HepG2 (cell line): ENCODE data around the gene PTGIS. TPM values are rescaled to one million over a fixed set of nuclear protein-coding genes. Genes with fewer than 3 reads are reported as not detected.

ENCODE experiments used
- NR2F6 ChIP-seq, 2 experiments: IDR thresholded peaks; 2 replicates each; pipeline ENCODE4 v1.6.1; 2016; ENCODE audit warnings: antibody characterized with exemption in 1 of 2, mild to moderate bottlenecking in 1 of 2
- ZMYM2 ChIP-seq: sonication (generic); formaldehyde crosslinking; IDR thresholded peaks from 2 replicates; pipeline ENCODE4 v1.8.0; 2022; ENCODE audit warnings: mild to moderate bottlenecking, missing genetic modification reagents
- ZNF354B ChIP-seq: sonication (generic); formaldehyde crosslinking; IDR thresholded peaks from 2 replicates; pipeline ENCODE4 v1.8.0; 2022; ENCODE audit warnings: mild to moderate bottlenecking, missing genetic modification reagents
- ZNF546 ChIP-seq: sonication (generic); formaldehyde crosslinking; conservative IDR thresholded peaks from 2 replicates; pipeline ENCODE4 v1.8.1; 2023; ENCODE audit warnings: mild to moderate bottlenecking, missing genetic modification reagents
- polyA plus RNA-seq, 8 experiments: library from polyadenylated mRNA; depleted of rRNA in 3 of 8; stranded (reverse) in 7 of 8; unstranded in 1 of 8; fragments of >200 nt; fragmentation: Illumina TruSeq in 4 of 8; extraction: Trizol in 4 of 8; gene quantifications; 2 replicates each; pipeline versions ENCODE4 v1.2.1 to v1.2.3, GENCODE V29; 2011 to 2016; ENCODE audit warnings: low read depth in 4 of 8, missing spikeins in 1 of 8, mixed read lengths in 1 of 8; ENCODE audit not compliant: insufficient read depth in 1 of 8
- total RNA-seq, 5 experiments: library from RNA; depleted of rRNA; stranded (reverse); fragments of >200 nt; fragmentation: Illumina TruSeq; extraction: Trizol; gene quantifications; 2 replicates each; pipeline ENCODE4 v1.2.3, GENCODE V29; 2016; ENCODE audit warnings: low read depth in 1 of 5
- TF ChIP-seq, protein P1 (sequence below): sonication (generic); formaldehyde crosslinking; IDR thresholded peaks from 2 replicates; pipeline ENCODE4 v1.5.0; 2020; ENCODE audit warnings: mild to moderate bottlenecking, missing genetic modification reagents, borderline replicate concordance
- TF ChIP-seq, protein P2 (sequence below), 2 experiments: sonication (generic) in 1 of 2; formaldehyde crosslinking in 1 of 2; IDR thresholded peaks; 2 replicates each; pipeline versions ENCODE4 v1.4.0 to v1.6.1; 2016 to 2020; ENCODE audit warnings: borderline replicate concordance in 1 of 2, low read depth in 1 of 2, mild to moderate bottlenecking in 1 of 2, missing genetic modification reagents in 1 of 2
- TF ChIP-seq, protein P3 (sequence below): sonication (generic); formaldehyde crosslinking; IDR thresholded peaks from 2 replicates; pipeline ENCODE4 v1.8.1; 2022; ENCODE audit warnings: low read depth, mild to moderate bottlenecking, missing genetic modification reagents
- TF ChIP-seq, protein P4 (sequence below): sonication (generic); formaldehyde crosslinking; IDR thresholded peaks from 2 replicates; pipeline ENCODE4 v1.5.1; 2020; ENCODE audit warnings: mild to moderate bottlenecking, missing genetic modification reagents, borderline replicate concordance

The PTGIS gene
- total and polyA plus RNA-seq, 2 of the 13 experiments (the other 11 are each of a cell fraction or from before 2014, with no cell fraction given), result not detected

DNA sequence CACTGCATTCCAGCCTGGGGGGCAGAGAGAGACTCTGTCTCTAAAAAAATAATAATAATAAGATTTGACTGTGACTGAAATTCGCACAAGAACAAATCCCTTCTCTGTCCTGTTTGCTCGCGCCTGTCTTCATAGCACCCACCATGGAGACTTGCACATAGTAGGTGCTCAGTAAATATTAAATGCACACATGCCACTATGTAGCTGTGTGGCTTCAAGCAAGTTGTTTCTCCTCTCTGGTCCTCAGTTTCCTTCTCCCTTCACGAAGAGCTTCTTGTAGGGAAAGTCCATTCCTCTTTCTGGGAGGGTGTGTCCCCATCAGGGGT is 15.4 kb upstream of the PTGIS start (continued):
- TF ChIP-seq, protein P1, sequence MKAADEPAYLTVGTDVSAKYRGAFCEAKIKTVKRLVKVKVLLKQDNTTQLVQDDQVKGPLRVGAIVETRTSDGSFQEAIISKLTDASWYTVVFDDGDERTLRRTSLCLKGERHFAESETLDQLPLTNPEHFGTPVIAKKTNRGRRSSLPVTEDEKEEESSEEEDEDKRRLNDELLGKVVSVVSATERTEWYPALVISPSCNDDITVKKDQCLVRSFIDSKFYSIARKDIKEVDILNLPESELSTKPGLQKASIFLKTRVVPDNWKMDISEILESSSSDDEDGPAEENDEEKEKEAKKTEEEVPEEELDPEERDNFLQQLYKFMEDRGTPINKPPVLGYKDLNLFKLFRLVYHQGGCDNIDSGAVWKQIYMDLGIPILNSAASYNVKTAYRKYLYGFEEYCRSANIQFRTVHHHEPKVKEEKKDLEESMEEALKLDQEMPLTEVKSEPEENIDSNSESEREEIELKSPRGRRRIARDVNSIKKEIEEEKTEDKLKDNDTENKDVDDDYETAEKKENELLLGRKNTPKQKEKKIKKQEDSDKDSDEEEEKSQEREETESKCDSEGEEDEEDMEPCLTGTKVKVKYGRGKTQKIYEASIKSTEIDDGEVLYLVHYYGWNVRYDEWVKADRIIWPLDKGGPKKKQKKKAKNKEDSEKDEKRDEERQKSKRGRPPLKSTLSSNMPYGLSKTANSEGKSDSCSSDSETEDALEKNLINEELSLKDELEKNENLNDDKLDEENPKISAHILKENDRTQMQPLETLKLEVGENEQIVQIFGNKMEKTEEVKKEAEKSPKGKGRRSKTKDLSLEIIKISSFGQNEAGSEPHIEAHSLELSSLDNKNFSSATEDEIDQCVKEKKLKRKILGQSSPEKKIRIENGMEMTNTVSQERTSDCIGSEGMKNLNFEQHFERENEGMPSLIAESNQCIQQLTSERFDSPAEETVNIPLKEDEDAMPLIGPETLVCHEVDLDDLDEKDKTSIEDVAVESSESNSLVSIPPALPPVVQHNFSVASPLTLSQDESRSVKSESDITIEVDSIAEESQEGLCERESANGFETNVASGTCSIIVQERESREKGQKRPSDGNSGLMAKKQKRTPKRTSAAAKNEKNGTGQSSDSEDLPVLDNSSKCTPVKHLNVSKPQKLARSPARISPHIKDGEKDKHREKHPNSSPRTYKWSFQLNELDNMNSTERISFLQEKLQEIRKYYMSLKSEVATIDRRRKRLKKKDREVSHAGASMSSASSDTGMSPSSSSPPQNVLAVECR (CRISPR knock-in tag), result no peak
- no peak for TF ChIP-seq NR2F6 (IDR thresholded peaks at IDR 0.05)
- TF ChIP-seq NR2F6 (CRISPR knock-in tag; IDR thresholded peaks at IDR 0.05), result no peak
- TF ChIP-seq, protein P2, sequence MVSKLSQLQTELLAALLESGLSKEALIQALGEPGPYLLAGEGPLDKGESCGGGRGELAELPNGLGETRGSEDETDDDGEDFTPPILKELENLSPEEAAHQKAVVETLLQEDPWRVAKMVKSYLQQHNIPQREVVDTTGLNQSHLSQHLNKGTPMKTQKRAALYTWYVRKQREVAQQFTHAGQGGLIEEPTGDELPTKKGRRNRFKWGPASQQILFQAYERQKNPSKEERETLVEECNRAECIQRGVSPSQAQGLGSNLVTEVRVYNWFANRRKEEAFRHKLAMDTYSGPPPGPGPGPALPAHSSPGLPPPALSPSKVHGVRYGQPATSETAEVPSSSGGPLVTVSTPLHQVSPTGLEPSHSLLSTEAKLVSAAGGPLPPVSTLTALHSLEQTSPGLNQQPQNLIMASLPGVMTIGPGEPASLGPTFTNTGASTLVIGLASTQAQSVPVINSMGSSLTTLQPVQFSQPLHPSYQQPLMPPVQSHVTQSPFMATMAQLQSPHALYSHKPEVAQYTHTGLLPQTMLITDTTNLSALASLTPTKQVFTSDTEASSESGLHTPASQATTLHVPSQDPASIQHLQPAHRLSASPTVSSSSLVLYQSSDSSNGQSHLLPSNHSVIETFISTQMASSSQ (IDR thresholded peaks at IDR 0.05; ENCODE audit: low read depth), result 0 out of 2 replicates have a peak, but pooled peaks have one; percentile 49
- TF ChIP-seq, protein P2 (CRISPR knock-in tag; IDR thresholded peaks at IDR 0.05; ENCODE audit: borderline replicate concordance), result no peak
- TF ChIP-seq, protein P3, sequence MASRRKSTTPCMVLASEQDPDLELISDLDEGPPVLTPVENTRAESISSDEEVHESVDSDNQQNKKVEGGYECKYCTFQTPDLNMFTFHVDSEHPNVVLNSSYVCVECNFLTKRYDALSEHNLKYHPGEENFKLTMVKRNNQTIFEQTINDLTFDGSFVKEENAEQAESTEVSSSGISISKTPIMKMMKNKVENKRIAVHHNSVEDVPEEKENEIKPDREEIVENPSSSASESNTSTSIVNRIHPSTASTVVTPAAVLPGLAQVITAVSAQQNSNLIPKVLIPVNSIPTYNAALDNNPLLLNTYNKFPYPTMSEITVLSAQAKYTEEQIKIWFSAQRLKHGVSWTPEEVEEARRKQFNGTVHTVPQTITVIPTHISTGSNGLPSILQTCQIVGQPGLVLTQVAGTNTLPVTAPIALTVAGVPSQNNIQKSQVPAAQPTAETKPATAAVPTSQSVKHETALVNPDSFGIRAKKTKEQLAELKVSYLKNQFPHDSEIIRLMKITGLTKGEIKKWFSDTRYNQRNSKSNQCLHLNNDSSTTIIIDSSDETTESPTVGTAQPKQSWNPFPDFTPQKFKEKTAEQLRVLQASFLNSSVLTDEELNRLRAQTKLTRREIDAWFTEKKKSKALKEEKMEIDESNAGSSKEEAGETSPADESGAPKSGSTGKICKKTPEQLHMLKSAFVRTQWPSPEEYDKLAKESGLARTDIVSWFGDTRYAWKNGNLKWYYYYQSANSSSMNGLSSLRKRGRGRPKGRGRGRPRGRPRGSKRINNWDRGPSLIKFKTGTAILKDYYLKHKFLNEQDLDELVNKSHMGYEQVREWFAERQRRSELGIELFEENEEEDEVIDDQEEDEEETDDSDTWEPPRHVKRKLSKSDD (CRISPR knock-in tag), result no peak
- TF ChIP-seq, protein P4, sequence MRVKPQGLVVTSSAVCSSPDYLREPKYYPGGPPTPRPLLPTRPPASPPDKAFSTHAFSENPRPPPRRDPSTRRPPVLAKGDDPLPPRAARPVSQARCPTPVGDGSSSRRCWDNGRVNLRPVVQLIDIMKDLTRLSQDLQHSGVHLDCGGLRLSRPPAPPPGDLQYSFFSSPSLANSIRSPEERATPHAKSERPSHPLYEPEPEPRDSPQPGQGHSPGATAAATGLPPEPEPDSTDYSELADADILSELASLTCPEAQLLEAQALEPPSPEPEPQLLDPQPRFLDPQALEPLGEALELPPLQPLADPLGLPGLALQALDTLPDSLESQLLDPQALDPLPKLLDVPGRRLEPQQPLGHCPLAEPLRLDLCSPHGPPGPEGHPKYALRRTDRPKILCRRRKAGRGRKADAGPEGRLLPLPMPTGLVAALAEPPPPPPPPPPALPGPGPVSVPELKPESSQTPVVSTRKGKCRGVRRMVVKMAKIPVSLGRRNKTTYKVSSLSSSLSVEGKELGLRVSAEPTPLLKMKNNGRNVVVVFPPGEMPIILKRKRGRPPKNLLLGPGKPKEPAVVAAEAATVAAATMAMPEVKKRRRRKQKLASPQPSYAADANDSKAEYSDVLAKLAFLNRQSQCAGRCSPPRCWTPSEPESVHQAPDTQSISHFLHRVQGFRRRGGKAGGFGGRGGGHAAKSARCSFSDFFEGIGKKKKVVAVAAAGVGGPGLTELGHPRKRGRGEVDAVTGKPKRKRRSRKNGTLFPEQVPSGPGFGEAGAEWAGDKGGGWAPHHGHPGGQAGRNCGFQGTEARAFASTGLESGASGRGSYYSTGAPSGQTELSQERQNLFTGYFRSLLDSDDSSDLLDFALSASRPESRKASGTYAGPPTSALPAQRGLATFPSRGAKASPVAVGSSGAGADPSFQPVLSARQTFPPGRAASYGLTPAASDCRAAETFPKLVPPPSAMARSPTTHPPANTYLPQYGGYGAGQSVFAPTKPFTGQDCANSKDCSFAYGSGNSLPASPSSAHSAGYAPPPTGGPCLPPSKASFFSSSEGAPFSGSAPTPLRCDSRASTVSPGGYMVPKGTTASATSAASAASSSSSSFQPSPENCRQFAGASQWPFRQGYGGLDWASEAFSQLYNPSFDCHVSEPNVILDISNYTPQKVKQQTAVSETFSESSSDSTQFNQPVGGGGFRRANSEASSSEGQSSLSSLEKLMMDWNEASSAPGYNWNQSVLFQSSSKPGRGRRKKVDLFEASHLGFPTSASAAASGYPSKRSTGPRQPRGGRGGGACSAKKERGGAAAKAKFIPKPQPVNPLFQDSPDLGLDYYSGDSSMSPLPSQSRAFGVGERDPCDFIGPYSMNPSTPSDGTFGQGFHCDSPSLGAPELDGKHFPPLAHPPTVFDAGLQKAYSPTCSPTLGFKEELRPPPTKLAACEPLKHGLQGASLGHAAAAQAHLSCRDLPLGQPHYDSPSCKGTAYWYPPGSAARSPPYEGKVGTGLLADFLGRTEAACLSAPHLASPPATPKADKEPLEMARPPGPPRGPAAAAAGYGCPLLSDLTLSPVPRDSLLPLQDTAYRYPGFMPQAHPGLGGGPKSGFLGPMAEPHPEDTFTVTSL (CRISPR knock-in tag), result 0 out of 2 replicates have a peak, but pooled peaks have one; percentile 13
- TF ChIP-seq ZMYM2, result 0 out of 2 replicates have a peak, but pooled peaks have one; percentile 30
- no peak for TF ChIP-seq ZNF546
- TF ChIP-seq ZNF354B (CRISPR knock-in tag), result 0 out of 2 replicates have a peak, but pooled peaks have one; percentile 80
